Trophoblast cell (in vitro differentiated cells and primary cell): ENCODE measurements around the gene TAGAP. TPM values are rescaled to one million over a fixed set of nuclear protein-coding genes. Genes with fewer than 3 reads are reported as not detected.

Experiments used
- DNase-seq, 2 donors: peaks; one replicate each; pipeline ENCODE4 v3.0.0-alpha.2; 2016
- H2AFZ ChIP-seq: 2 replicates; pipeline ENCODE4 v1.6.1; 2013; ENCODE audit warnings: low read length, moderate library complexity, mild to moderate bottlenecking; ENCODE audit not compliant: insufficient read depth, poor library complexity
- H2AK5ac ChIP-seq: 2 replicates; pipeline ENCODE4 v1.6.1; 2013; ENCODE audit warnings: mild to moderate bottlenecking, low read length
- H2BK120ac ChIP-seq: 2 replicates; pipeline ENCODE4 v1.6.1; 2013; ENCODE audit warnings: low read length, mild to moderate bottlenecking, moderate library complexity; ENCODE audit not compliant: insufficient read depth, poor library complexity
- H2BK12ac ChIP-seq: 2 replicates; pipeline ENCODE4 v1.6.1; 2013; ENCODE audit warnings: mild to moderate bottlenecking, low read length, moderate library complexity
- H2BK5ac ChIP-seq: 2 replicates; pipeline ENCODE4 v1.6.1; 2013; ENCODE audit warnings: low read length, low read depth, moderate library complexity, mild to moderate bottlenecking; ENCODE audit not compliant: poor library complexity
- H3K14ac ChIP-seq: 2 replicates; pipeline ENCODE4 v1.6.1; 2013; ENCODE audit warnings: mild to moderate bottlenecking, low read length
- H3K18ac ChIP-seq: 2 replicates; pipeline ENCODE4 v1.6.1; 2013; ENCODE audit warnings: mild to moderate bottlenecking, low read length
- H3K23ac ChIP-seq: 2 replicates; pipeline ENCODE4 v1.6.1; 2013; ENCODE audit warnings: low read length
- H3K27ac ChIP-seq: 2 replicates; pipeline ENCODE4 v1.5.1; 2013; ENCODE audit warnings: low read depth, mild to moderate bottlenecking, inconsistent platforms, low read length, moderate library complexity
- H3K27me3 ChIP-seq: 2 replicates; pipeline ENCODE4 v1.6.1; 2013; ENCODE audit warnings: inconsistent platforms, mild to moderate bottlenecking, low read length, moderate library complexity; ENCODE audit not compliant: insufficient read depth
- H3K36me3 ChIP-seq, 2 experiments: 1 replicate in 1 of 2; 2 replicates in 1 of 2; pipeline ENCODE4 v1.6.1; 2013; ENCODE audit warnings: low read length in 2 of 2, mild to moderate bottlenecking in 2 of 2, moderate library complexity in 1 of 2; ENCODE audit not compliant: insufficient read depth in 2 of 2, control insufficient read depth in 1 of 2
- H3K4ac ChIP-seq: 2 replicates; pipeline ENCODE4 v1.6.1; 2013; ENCODE audit warnings: low read depth, mild to moderate bottlenecking, low read length, moderate library complexity
- H3K4me1 ChIP-seq, 2 experiments: 1 replicate in 1 of 2; 2 replicates in 1 of 2; pipeline ENCODE4 v1.6.1; 2013; ENCODE audit warnings: low read length in 2 of 2, mild to moderate bottlenecking in 2 of 2, moderate library complexity in 1 of 2; ENCODE audit not compliant: insufficient read depth in 2 of 2, control insufficient read depth in 1 of 2
- H3K4me2 ChIP-seq: 2 replicates; pipeline ENCODE4 v1.6.1; 2013; ENCODE audit warnings: inconsistent platforms, mild to moderate bottlenecking, low read length, moderate library complexity
- H3K4me3 ChIP-seq: 2 replicates; pipeline ENCODE4 v1.5.1; 2013; ENCODE audit warnings: mild to moderate bottlenecking, low read depth, low read length, inconsistent platforms
- H3K79me1 ChIP-seq: one replicate; pipeline ENCODE4 v1.6.1; 2013; ENCODE audit warnings: low read length
- H3K79me2 ChIP-seq: 2 replicates; pipeline ENCODE4 v1.6.1; 2013; ENCODE audit warnings: low read length, mild to moderate bottlenecking; ENCODE audit not compliant: control insufficient read depth, insufficient read depth, poor library complexity
- H3K9ac ChIP-seq: 2 replicates; pipeline ENCODE4 v1.6.1; 2013; ENCODE audit warnings: mild to moderate bottlenecking, low read length
- H3K9me3 ChIP-seq: 2 replicates; pipeline ENCODE4 v1.6.1; 2013; ENCODE audit warnings: low read depth, mild to moderate bottlenecking, control low read depth, inconsistent platforms, low read length; ENCODE audit not compliant: insufficient read depth
- H4K12ac ChIP-seq: 2 replicates; pipeline ENCODE4 v1.6.1; 2013; ENCODE audit warnings: low read depth, mild to moderate bottlenecking, low read length, moderate library complexity
- H4K8ac ChIP-seq: 2 replicates; pipeline ENCODE4 v1.6.1; 2013; ENCODE audit warnings: low read depth, mild to moderate bottlenecking, low read length, moderate library complexity
- H4K91ac ChIP-seq: one replicate; pipeline ENCODE4 v1.6.1; 2013; ENCODE audit warnings: low read depth, mild to moderate bottlenecking, low read length, moderate library complexity
- WGBS: extraction: QIAGEN DNeasy Blood & Tissue Kit; methylation state at CpG from one replicate; pipeline ENCODE4 v1.1.7; 2013; ENCODE audit warnings: missing lambda C conversion rate; ENCODE audit not compliant: insufficient read length, insufficient coverage; ENCODE audit errors: extremely low coverage; 5-methylcytosine and 5-hydroxymethylcytosine counted together
- polyA plus RNA-seq: library from polyadenylated mRNA; stranded (reverse); fragments of 200-250 nt; gene quantifications from 2 replicates; pipeline ENCODE4 v1.2.3, GENCODE V29; 2013

Gene TAGAP, protein sequence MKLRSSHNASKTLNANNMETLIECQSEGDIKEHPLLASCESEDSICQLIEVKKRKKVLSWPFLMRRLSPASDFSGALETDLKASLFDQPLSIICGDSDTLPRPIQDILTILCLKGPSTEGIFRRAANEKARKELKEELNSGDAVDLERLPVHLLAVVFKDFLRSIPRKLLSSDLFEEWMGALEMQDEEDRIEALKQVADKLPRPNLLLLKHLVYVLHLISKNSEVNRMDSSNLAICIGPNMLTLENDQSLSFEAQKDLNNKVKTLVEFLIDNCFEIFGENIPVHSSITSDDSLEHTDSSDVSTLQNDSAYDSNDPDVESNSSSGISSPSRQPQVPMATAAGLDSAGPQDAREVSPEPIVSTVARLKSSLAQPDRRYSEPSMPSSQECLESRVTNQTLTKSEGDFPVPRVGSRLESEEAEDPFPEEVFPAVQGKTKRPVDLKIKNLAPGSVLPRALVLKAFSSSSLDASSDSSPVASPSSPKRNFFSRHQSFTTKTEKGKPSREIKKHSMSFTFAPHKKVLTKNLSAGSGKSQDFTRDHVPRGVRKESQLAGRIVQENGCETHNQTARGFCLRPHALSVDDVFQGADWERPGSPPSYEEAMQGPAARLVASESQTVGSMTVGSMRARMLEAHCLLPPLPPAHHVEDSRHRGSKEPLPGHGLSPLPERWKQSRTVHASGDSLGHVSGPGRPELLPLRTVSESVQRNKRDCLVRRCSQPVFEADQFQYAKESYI
- polyA plus RNA-seq, result not detected in 2 replicates

GRCh38 chr6:159044899-159045727 is at the start of gene TAGAP:
TSS of gene TAGAP (minus strand) at chr6:159044991. CDS start at chr6:159044146, 845 bp downstream.
- DNase-seq, result peak; percentile 49 to 50
- H3K9me3 ChIP-seq, result no peaks in the 10 kb centered on the region
- H2BK5ac ChIP-seq, result no peak within 1 kb of the TSS
- H3K27me3 ChIP-seq, result no peaks in the 10 kb centered on the region
- no peak within 1 kb of the TSS for H4K8ac ChIP-seq
- H2BK12ac ChIP-seq, result no peak within 1 kb of the TSS
- no peak within 1 kb of the TSS for H2BK120ac ChIP-seq
- H3K4me2 ChIP-seq, result no peak within 1 kb of the TSS
- no peak within 1 kb of the TSS for H3K14ac ChIP-seq
- no peak within 1 kb of the TSS for H3K27ac ChIP-seq
- H2AK5ac ChIP-seq, result no peak within 1 kb of the TSS
- H4K12ac ChIP-seq, result no peak within 1 kb of the TSS
- H3K4me1 ChIP-seq, result no peaks in the 10 kb centered on the region
- no peak within 1 kb of the TSS for H3K18ac ChIP-seq
- no peak within 1 kb of the TSS for H3K4ac ChIP-seq
- no peaks in the 10 kb centered on the region for H3K79me2 ChIP-seq
- H3K9ac ChIP-seq, result no peak within 1 kb of the TSS
- WGBS, result no CpG with 5 or more reads among the region's 15 CpGs
- H3K79me1 ChIP-seq, result no peaks in the 10 kb centered on the region
- H2AFZ ChIP-seq, result no peak within 1 kb of the TSS
- H3K36me3 ChIP-seq, result no peaks in the 10 kb centered on the region
- H4K91ac ChIP-seq, result no peak within 1 kb of the TSS
- no peak within 1 kb of the TSS for H3K4me3 ChIP-seq
- H3K23ac ChIP-seq, result no peak within 1 kb of the TSS

DNA sequence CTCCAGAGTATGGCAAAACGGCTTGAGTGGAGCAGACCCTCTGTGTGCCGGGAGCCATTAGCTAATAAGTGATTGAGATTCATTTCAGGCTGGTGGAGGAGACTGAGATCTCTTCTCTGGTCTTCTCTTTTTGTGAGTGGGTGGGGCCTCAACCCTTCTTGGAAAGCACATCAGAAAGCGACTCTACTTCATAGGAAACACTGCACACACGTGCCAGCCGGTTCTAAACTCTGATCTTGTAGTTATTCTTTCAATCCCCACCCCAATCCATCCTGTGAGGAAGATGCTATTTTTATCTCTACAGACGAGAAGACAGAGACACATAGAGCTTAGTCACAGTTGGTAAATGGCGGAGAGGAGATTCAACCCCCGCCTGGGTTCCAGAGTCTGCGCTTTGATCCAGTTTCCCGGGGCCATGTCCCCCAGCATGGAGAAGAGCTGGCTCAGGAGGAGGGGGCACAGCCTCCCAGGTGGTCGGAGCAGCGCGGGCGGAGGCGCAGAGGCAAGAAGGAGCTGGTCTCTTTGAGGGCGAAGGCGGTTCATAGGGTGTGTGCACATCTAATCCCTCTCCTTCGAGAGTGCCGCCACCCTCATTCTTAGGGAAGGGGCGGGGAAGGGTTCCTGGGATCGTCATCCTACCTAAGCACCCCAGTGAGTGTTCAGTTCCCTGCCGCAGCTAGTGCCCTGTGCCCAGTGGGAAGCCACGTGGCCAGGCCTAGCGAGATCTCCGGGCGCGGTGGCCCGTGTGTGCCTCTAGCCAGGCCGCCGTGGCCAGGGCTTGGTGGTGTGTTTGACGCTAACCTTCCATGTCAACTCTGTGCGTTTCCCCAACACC is 49.0 kb upstream of the TAGAP start:
- Histone ChIP-seq H3K9me3 (peaks cover 2% of the 10 kb centered on the region), H3K79me2 (no peaks in the 10 kb centered on the region), H3K14ac (no peak overlapping the region), H2BK5ac (no peak overlapping the region), H2AFZ (no peak overlapping the region), H2BK12ac (no peak overlapping the region), H3K23ac (no peak overlapping the region), H3K9ac (no peak overlapping the region), H3K4me2 (no peak overlapping the region), H3K4ac (no peak overlapping the region), H4K12ac (no peak overlapping the region), H3K36me3 (no peaks in the 10 kb centered on the region), H2AK5ac (no peak overlapping the region), H3K18ac (no peak overlapping the region), H3K4me3 (no peak overlapping the region), H3K27ac (no peak overlapping the region), H3K79me1 (no peaks in the 10 kb centered on the region), H4K91ac (no peak overlapping the region), H4K8ac (no peak overlapping the region), H3K4me1 (no peaks in the 10 kb centered on the region), H2BK120ac (no peak overlapping the region), H3K27me3 (no peaks in the 10 kb centered on the region)
- DNase-seq, result no peak
- WGBS, result no CpG with 5 or more reads among the region's 32 CpGs

GRCh38 chr6:159092631-159093030 is 47.8 kb upstream of the TAGAP start:
- Histone ChIP-seq H3K9ac (no peak overlapping the region), H4K8ac (no peak overlapping the region), H2BK120ac (no peak overlapping the region), H3K4me2 (no peak overlapping the region), H3K36me3 (no peaks in the 10 kb centered on the region), H4K12ac (no peak overlapping the region), H3K27me3 (no peaks in the 10 kb centered on the region), H3K14ac (no peak overlapping the region), H3K4me1 (no peaks in the 10 kb centered on the region), H4K91ac (no peak overlapping the region), H2AK5ac (no peak overlapping the region), H3K79me1 (no peaks in the 10 kb centered on the region), H3K4me3 (no peak overlapping the region), H3K79me2 (no peaks in the 10 kb centered on the region), H3K23ac (no peak overlapping the region), H2AFZ (no peak overlapping the region), H2BK5ac (no peak overlapping the region), H3K27ac (no peak overlapping the region), H2BK12ac (no peak overlapping the region), H3K9me3 (peaks cover 2% of the 10 kb centered on the region), H3K18ac (no peak overlapping the region), H3K4ac (no peak overlapping the region)
- WGBS, result no CpG with 5 or more reads among the region's 5 CpGs
- peak in 1 of 2 donors; percentile 30 for DNase-seq
